NCI-H1105 (cell line): ENCODE measurements around the gene COQ3.

Experiments
- DNase-seq: peaks from one replicate; lab custom pipeline; 2025; lab: John Stamatoyannopoulos, UW

COQ3 gene

DNA sequence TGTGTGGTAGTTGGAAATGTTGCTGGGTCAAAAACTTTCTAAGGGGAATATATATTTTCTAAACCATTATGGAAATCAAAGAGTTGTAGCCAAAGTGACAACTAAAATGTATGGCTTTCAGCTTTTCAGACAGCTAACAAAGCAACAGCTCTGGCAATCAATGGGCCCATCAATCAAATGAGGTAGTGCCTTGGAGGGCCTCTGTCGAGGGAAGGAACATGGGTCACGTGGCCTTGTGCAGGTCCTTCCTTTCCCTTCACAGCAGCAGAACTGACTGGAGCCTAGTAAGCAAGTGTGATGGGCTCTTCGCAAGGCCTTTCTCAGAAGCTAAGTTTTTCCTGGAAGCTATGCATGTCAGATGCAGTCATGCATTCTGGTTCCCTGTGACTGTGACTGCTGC is 62.5 kb downstream of the COQ3 start:
- DNase-seq = no peak

- peak; percentile 34 for DNase-seq
Measured at GRCh38 chr6:99330159-99330558, 63.8 kb downstream of the COQ3 start.

GRCh38 chr6:99324996-99325395 is 69.0 kb downstream of the COQ3 start:
- DNase-seq = no peak
